ENCODE data around the gene GRHPR.

- TF ChIP-seq CTCF (IDR thresholded peaks at IDR 0.05) (no peak), POLR2A (IDR thresholded peaks at IDR 0.05) (no peak)
These were observed 24.0 kb upstream of the GRHPR start for GRCh38 chr9:37398464-37399025.

All from lower leg skin (tissue), 3 donors.